Measurements from ENCODE around the gene GNG4. TPM values are rescaled to one million over a fixed set of nuclear protein-coding genes. Genes with fewer than 3 reads are reported as not detected.

Gene GNG4
- total and polyA plus RNA-seq, 2 of the 4 experiments (the other 2 are of a cell fraction), result 0.18 to 0.29 TPM

DNA sequence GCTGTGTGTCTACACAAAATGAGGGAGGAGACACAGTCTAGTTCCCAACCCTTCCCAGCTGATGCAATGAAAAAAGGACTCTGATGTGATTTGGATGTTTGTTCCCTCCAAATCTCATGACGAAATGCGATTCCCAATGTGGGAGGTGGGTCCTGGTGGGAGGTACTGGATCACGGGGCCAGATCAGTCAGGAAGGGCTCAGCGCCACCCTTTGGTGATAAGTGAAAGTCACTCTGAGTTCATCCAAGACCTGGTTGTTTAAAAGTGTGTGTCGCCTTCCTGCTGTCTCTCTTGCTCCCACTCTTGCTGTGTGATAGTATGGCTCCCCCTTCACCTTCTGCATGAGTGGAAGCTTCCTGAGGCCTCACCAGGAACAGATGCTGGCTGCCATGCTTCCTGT is 63.2 kb downstream of the GNG4 start:
- H3K4me2 ChIP-seq (ENCODE audit: low read depth, low read length), result no peak overlapping the region
- H3K4me1 ChIP-seq (ENCODE audit: control insufficient read depth, insufficient read depth, low read length), result peaks cover 3% of the 10 kb centered on the region
- no peak overlapping the region for H2AFZ ChIP-seq (replicated peaks; ENCODE audit: low read length, poor library complexity)
- H3K27ac ChIP-seq (ENCODE audit: insufficient read depth, low read length), result no peak overlapping the region
- H2BK120ac ChIP-seq (ENCODE audit: low read depth, low read length), result no peak overlapping the region
- H3K4ac ChIP-seq (ENCODE audit: low read depth, low read length), result no peak overlapping the region
- DNase-seq (no peak), ATAC-seq (ENCODE audit: low read depth) (no peak)
- no peak overlapping the region for H3K4me3 ChIP-seq (ENCODE audit: insufficient read depth, low read depth, low read length)
- no peak overlapping the region for H4K91ac ChIP-seq (ENCODE audit: insufficient read depth, low read depth, low read length)
- H3K9me1 ChIP-seq (ENCODE audit: insufficient read depth, low read length), result peaks cover 6% of the 10 kb centered on the region; the same call in 1 of the 2 replicates
- dilution Hi-C loops (cut with HindIII; ENCODE audit: low sequenced_read_pairs, unreplicated experiment), result no loop called here
- no peak overlapping the region for H3K14ac ChIP-seq (replicated peaks; ENCODE audit: low read depth, low read length)
- no peak overlapping the region for H2AK9ac ChIP-seq (replicated peaks; ENCODE audit: low read depth, low read length, poor library complexity)
- no peak overlapping the region for H3K9ac ChIP-seq (ENCODE audit: low read depth, low read length)
- TF ChIP-seq, protein P1, sequence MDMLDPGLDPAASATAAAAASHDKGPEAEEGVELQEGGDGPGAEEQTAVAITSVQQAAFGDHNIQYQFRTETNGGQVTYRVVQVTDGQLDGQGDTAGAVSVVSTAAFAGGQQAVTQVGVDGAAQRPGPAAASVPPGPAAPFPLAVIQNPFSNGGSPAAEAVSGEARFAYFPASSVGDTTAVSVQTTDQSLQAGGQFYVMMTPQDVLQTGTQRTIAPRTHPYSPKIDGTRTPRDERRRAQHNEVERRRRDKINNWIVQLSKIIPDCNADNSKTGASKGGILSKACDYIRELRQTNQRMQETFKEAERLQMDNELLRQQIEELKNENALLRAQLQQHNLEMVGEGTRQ (IDR thresholded peaks at IDR 0.05; ENCODE audit: low read depth, low read length), result no peak
- no peak for TF ChIP-seq BHLHE40 (IDR thresholded peaks at IDR 0.05; ENCODE audit: low read depth, low read length)
- TF ChIP-seq, protein P2, sequence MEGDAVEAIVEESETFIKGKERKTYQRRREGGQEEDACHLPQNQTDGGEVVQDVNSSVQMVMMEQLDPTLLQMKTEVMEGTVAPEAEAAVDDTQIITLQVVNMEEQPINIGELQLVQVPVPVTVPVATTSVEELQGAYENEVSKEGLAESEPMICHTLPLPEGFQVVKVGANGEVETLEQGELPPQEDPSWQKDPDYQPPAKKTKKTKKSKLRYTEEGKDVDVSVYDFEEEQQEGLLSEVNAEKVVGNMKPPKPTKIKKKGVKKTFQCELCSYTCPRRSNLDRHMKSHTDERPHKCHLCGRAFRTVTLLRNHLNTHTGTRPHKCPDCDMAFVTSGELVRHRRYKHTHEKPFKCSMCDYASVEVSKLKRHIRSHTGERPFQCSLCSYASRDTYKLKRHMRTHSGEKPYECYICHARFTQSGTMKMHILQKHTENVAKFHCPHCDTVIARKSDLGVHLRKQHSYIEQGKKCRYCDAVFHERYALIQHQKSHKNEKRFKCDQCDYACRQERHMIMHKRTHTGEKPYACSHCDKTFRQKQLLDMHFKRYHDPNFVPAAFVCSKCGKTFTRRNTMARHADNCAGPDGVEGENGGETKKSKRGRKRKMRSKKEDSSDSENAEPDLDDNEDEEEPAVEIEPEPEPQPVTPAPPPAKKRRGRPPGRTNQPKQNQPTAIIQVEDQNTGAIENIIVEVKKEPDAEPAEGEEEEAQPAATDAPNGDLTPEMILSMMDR (conservative IDR thresholded peaks at IDR 0.05; ENCODE audit: low read depth, low read length), result no peak
- TF ChIP-seq CEBPB (IDR thresholded peaks at IDR 0.05; ENCODE audit: low read depth, low read length), result no peak
- TF ChIP-seq MAFK (IDR thresholded peaks at IDR 0.05; ENCODE audit: low read depth, low read length), result no peak
- no peak for TF ChIP-seq RCOR1 (IDR thresholded peaks at IDR 0.05; ENCODE audit: insufficient replicate concordance, low read length)
- TF ChIP-seq CHD1 (IDR thresholded peaks at IDR 0.05; ENCODE audit: low read depth, low read length), result no peak
- H2AK5ac ChIP-seq (ENCODE audit: low read depth, low read length), result no peak overlapping the region
- no peak overlapping the region for H2BK15ac ChIP-seq (ENCODE audit: low read depth, low read length)
- no peak overlapping the region for H4K8ac ChIP-seq (ENCODE audit: low read depth in 2 of 2, low read length in 2 of 2)
- H3K18ac ChIP-seq (ENCODE audit: low read depth, low read length), result no peak overlapping the region
- BruUV-seq (replicated peaks), result no TSS peak
- H4K20me1 ChIP-seq (ENCODE audit: insufficient read depth, low read length), result no peaks in the 10 kb centered on the region
- in situ Hi-C loops (cut with MboI; ENCODE audit: low sequenced_read_pairs), result no loop called here
- no peaks in the 10 kb centered on the region for H3K9me3 ChIP-seq (ENCODE audit: control insufficient read depth, insufficient read depth, low read length)
- CTCF ChIA-PET, result no interaction called here
- H3K56ac ChIP-seq (ENCODE audit: extremely low read depth, insufficient read depth, low read length), result no peak overlapping the region
- no peak overlapping the region for H2BK20ac ChIP-seq (ENCODE audit: low read depth, low read length)
- no peak overlapping the region; the same call in 1 of the 2 replicates for H3K23ac ChIP-seq (ENCODE audit: low read depth, low read length)
- peaks cover 9% of the 10 kb centered on the region for H3K27me3 ChIP-seq (ENCODE audit: control insufficient read depth, insufficient read depth, low read length)
- no peaks in the 10 kb centered on the region for H3K79me1 ChIP-seq (ENCODE audit: low read depth in 1 of 2, low read length in 2 of 2)
- no peak overlapping the region for H2BK5ac ChIP-seq (ENCODE audit: low read depth, low read length, poor library complexity, severe bottlenecking)
- POLR2A ChIA-PET (ENCODE audit: unreplicated experiment), result no interaction called here
- 80% methylated on average over 1 of the region's 5 CpGs; no CpG with 5 or more reads in 1 of the 2 experiments for WGBS, 2 experiments (ENCODE audit: extremely low coverage in 2 of 2, insufficient read length in 1 of 2)
- no peak overlapping the region for H4K5ac ChIP-seq (ENCODE audit: low read depth, low read length)
- intact Hi-C loops (cut with micrococcal nuclease), result no loop called here
- no peaks in the 10 kb centered on the region for H3K36me3 ChIP-seq (ENCODE audit: control insufficient read depth, insufficient read depth, low read length)
